ENCODE measurements around the gene SLCO3A1. TPM values are rescaled to one million over a fixed set of nuclear protein-coding genes. Genes with fewer than 3 reads are reported as not detected.

The SLCO3A1 gene
- total and polyA plus RNA-seq, 2 of the 8 experiments (the other 6 are each of a cell fraction or from before 2014, with no cell fraction given) = 15.1 to 20.4 TPM

- Histone ChIP-seq H2BK120ac (replicated peaks; ENCODE audit: low read depth, low read length) (no peak overlapping the region), H2AFZ (ENCODE audit: low read length) (no peak overlapping the region), H3K9me3 (ENCODE audit: insufficient read depth in 2 of 2, low read depth in 1 of 2, low read length in 1 of 2) (no peaks in the 10 kb centered on the region), H3K18ac (ENCODE audit: extremely low read depth, low read length) (no peak overlapping the region), H4K91ac (replicated peaks; ENCODE audit: insufficient read length, low read length) (no peak overlapping the region), H3K14ac (ENCODE audit: insufficient read length) (no peak overlapping the region), H3K23me2 (ENCODE audit: low read depth, low read length) (no peaks in the 10 kb centered on the region), H2BK15ac (ENCODE audit: low read length) (no peak overlapping the region), H3K4me1 (replicated peaks in 1 of 4; ENCODE audit: control insufficient read depth in 3 of 4, insufficient read depth in 4 of 4, low read length in 3 of 4) (no peaks in the 10 kb centered on the region), H3K4me3 (ENCODE audit: extremely low read depth in 1 of 4, insufficient read depth in 2 of 4, low read depth in 3 of 4, low read length in 4 of 4) (no peak overlapping the region), H3K27me3 (replicated peaks in 1 of 4; ENCODE audit: control insufficient read depth in 3 of 4, extremely low read depth in 1 of 4, insufficient read depth in 3 of 4, low read length in 3 of 4) (no peaks in the 10 kb centered on the region), H3K4me2 (ENCODE audit: insufficient read depth in 1 of 2, low read depth in 2 of 2, low read length in 2 of 2) (no peak overlapping the region), H3K9ac (replicated peaks in 1 of 4; ENCODE audit: extremely low read depth in 1 of 4, low read depth in 3 of 4, low read length in 3 of 4) (no peak overlapping the region), H3K79me1 (ENCODE audit: low read depth, low read length) (no peaks in the 10 kb centered on the region), H2BK5ac (ENCODE audit: low read depth, low read length) (no peak overlapping the region), H4K20me1 (replicated peaks in 1 of 2; ENCODE audit: control insufficient read depth in 1 of 2, insufficient read depth in 2 of 2, low read length in 2 of 2) (no peaks in the 10 kb centered on the region), H2AK5ac (ENCODE audit: low read depth, low read length) (no peak overlapping the region), H3K79me2 (ENCODE audit: control insufficient read depth in 1 of 2, insufficient read depth in 2 of 2, low read length in 2 of 2) (no peaks in the 10 kb centered on the region), H4K5ac (ENCODE audit: insufficient read length, low read depth, low read length) (no peak overlapping the region), H3K56ac (replicated peaks; ENCODE audit: insufficient read length, low read depth, low read length) (no peak overlapping the region), H3K27ac (ENCODE audit: low read depth, low read length) (no peak overlapping the region), H2BK20ac (ENCODE audit: low read length) (no peak overlapping the region), H4K8ac (ENCODE audit: extremely low read depth, insufficient read depth, low read length) (no peak overlapping the region), H3K36me3 (ENCODE audit: control insufficient read depth in 2 of 4, insufficient read depth in 4 of 4, low read length in 3 of 4) (no peaks in the 10 kb centered on the region), H3K4ac (replicated peaks; ENCODE audit: insufficient read length, low read depth, low read length) (no peak overlapping the region), H2BK12ac (ENCODE audit: low read depth, low read length) (no peak overlapping the region), H3K23ac (ENCODE audit: insufficient read length) (no peak overlapping the region)
- FAIRE-seq = no peak
- 90% methylated on average over 3 of the region's 3 CpGs; no CpG with 5 or more reads in 1 of the 2 experiments for WGBS, 2 experiments (ENCODE audit: extremely low coverage in 1 of 2, insufficient coverage in 1 of 2, insufficient read length in 1 of 2, insufficient replicate concordance in 2 of 2, low coverage in 1 of 2, low lambda C conversion rate in 2 of 2, missing lambda C conversion rate in 1 of 2)
- DNase-seq (ENCODE audit: low read depth in 1 of 2, low spot score in 2 of 2) = no peak
- POLR2A ChIA-PET (ENCODE audit: partially characterized antibody) = no interaction called here
- CTCF ChIA-PET (ENCODE audit: partially characterized antibody) = interaction anchor here (1.7 kb wide), 1 partner anchor 10 kb away, joined by 6 read pairs; no protein-coding TSS in a partner anchor
- TF ChIP-seq ATF2 (IDR thresholded peaks at IDR 0.05; ENCODE audit: low read length) = no peak
- TF ChIP-seq RAD21 (IDR thresholded peaks at IDR 0.05 in 1 of 2, conservative IDR thresholded peaks at IDR 0.05 in 1 of 2; ENCODE audit: low read depth in 2 of 2, low read length in 2 of 2) = no peak
Measured at GRCh38 chr15:92043283-92043682, 189.8 kb downstream of the SLCO3A1 start.
